ENCODE results near the gene MEA1.
"Not testable (repeated sequence)": the region's sequence is repeated elsewhere in the genome, so short reads cannot be mapped to it uniquely, and the experiment has no call there.

The MEA1 gene

GRCh38 chr6:43013843-43014433 lies at the start of gene MEA1, which contains the start of gene KLHDC3:
TSS of gene MEA1 (minus strand) at chr6:43013946. CDS start at chr6:43013813, 133 bp downstream.
TSS of gene KLHDC3 (plus strand) at chr6:43014249. CDS start at chr6:43017193, 2,944 bp downstream.
- in situ Hi-C loops (cut with MboI; ENCODE audit: low sequenced_read_pairs), result no loop called here

GRCh38 chr6:43062818-43063217 lies 49.1 kb upstream of the MEA1 start:
- in situ Hi-C loops (cut with MboI; ENCODE audit: low sequenced_read_pairs), result no loop called here

- in situ Hi-C loops (cut with MboI; ENCODE audit: low sequenced_read_pairs), result no loop called here
These were observed 48.1 kb upstream of the MEA1 start for GRCh38 chr6:43061861-43062260.

GRCh38 chr6:43060755-43061633 lies 47.2 kb upstream of the MEA1 start:
- in situ Hi-C loops (cut with MboI; ENCODE audit: low sequenced_read_pairs), result no loop called here

- in situ Hi-C loops (cut with MboI; ENCODE audit: low sequenced_read_pairs), result no loop called here
These were observed 46.4 kb upstream of the MEA1 start for GRCh38 chr6:43060034-43060754.

- in situ Hi-C loops (cut with MboI; ENCODE audit: low sequenced_read_pairs), result no loop called here
These were observed 45.7 kb upstream of the MEA1 start, which contains the start of the genes KLC4 and MRPL2 for GRCh38 chr6:43059168-43060033. TSS of gene KLC4 (plus strand) at chr6:43059631. CDS start at chr6:43061336, 1,705 bp downstream. TSS of gene MRPL2 (minus strand) at chr6:43059434. CDS start at chr6:43059381, 53 bp downstream.

- in situ Hi-C loops (cut with MboI; ENCODE audit: low sequenced_read_pairs), result no loop called here
These were observed 44.8 kb upstream of the MEA1 start for GRCh38 chr6:43058531-43058930.

- in situ Hi-C loops (cut with MboI; ENCODE audit: low sequenced_read_pairs), result no loop called here
These were observed 42.2 kb upstream of the MEA1 start for GRCh38 chr6:43055966-43056365.

- in situ Hi-C loops (cut with MboI; ENCODE audit: low sequenced_read_pairs), result no loop called here
These were observed 40.6 kb upstream of the MEA1 start for GRCh38 chr6:43054206-43054943.

- in situ Hi-C loops (cut with MboI; ENCODE audit: low sequenced_read_pairs), result no loop called here
These were observed 39.9 kb upstream of the MEA1 start, which contains the start of gene CUL7 for GRCh38 chr6:43053545-43054205. TSS of gene CUL7 (minus strand) at chr6:43053851. CDS start at chr6:43052788, 1,063 bp downstream.

- in situ Hi-C loops (cut with MboI; ENCODE audit: low sequenced_read_pairs), result no loop called here
These were observed 39.2 kb upstream of the MEA1 start for GRCh38 chr6:43052842-43053544.

- in situ Hi-C loops (cut with MboI; ENCODE audit: low sequenced_read_pairs), result no loop called here
These were observed 38.6 kb upstream of the MEA1 start for GRCh38 chr6:43052225-43052841.

- in situ Hi-C loops (cut with MboI; ENCODE audit: low sequenced_read_pairs), result no loop called here
These were observed 37.2 kb upstream of the MEA1 start for GRCh38 chr6:43050981-43051380.

- in situ Hi-C loops (cut with MboI; ENCODE audit: low sequenced_read_pairs), result no loop called here
These were observed 34.3 kb upstream of the MEA1 start for GRCh38 chr6:43047998-43048397.

GRCh38 chr6:43045371-43045930 lies 31.7 kb upstream of the MEA1 start:
- in situ Hi-C loops (cut with MboI; ENCODE audit: low sequenced_read_pairs), result no loop called here

- in situ Hi-C loops (cut with MboI; ENCODE audit: low sequenced_read_pairs), result no loop called here
These were observed 29.6 kb upstream of the MEA1 start for GRCh38 chr6:43043310-43043709.

- in situ Hi-C loops (cut with MboI; ENCODE audit: low sequenced_read_pairs), result not testable (repeated sequence)
These were observed 27.7 kb upstream of the MEA1 start for GRCh38 chr6:43041475-43041874.
